Lower leg skin (tissue), 3 donors: ENCODE data around the gene MAN2A2.

Source experiments
- POLR2A ChIP-seq, 2 donors: fragments of 450-650 bp; IDR thresholded peaks; one replicate each; pipeline ENCODE4 v1.6.1; 2016 to 2017; ENCODE audit warnings: antibody characterized with exemption in 2 of 2, mild to moderate bottlenecking in 1 of 2, moderate library complexity in 1 of 2
- TF ChIP-seq, protein P1 (sequence below), 3 donors: fragments of 450-650 bp; IDR thresholded peaks; one replicate each; pipeline ENCODE4 v1.5.1; 2016; ENCODE audit warnings: antibody characterized with exemption in 3 of 3, mild to moderate bottlenecking in 3 of 3, moderate library complexity in 2 of 3

GRCh38 chr15:90889736-90890456 is 13.2 kb upstream of the MAN2A2 start:
- no peak for TF ChIP-seq POLR2A (IDR thresholded peaks at IDR 0.05)
- TF ChIP-seq, protein P1, sequence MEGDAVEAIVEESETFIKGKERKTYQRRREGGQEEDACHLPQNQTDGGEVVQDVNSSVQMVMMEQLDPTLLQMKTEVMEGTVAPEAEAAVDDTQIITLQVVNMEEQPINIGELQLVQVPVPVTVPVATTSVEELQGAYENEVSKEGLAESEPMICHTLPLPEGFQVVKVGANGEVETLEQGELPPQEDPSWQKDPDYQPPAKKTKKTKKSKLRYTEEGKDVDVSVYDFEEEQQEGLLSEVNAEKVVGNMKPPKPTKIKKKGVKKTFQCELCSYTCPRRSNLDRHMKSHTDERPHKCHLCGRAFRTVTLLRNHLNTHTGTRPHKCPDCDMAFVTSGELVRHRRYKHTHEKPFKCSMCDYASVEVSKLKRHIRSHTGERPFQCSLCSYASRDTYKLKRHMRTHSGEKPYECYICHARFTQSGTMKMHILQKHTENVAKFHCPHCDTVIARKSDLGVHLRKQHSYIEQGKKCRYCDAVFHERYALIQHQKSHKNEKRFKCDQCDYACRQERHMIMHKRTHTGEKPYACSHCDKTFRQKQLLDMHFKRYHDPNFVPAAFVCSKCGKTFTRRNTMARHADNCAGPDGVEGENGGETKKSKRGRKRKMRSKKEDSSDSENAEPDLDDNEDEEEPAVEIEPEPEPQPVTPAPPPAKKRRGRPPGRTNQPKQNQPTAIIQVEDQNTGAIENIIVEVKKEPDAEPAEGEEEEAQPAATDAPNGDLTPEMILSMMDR (IDR thresholded peaks at IDR 0.05) = no peak
